KOPT-K1 (cell line): ENCODE results near the gene PRKG1.

Source experiments
- H3K27ac ChIP-seq: fragments of 200-600 bp; sonication (generic); 2 replicates; pipeline ENCODE4 v1.5.1; 2016; ENCODE audit warnings: antibody characterized with exemption, mild to moderate bottlenecking, low read depth, low read length; ENCODE audit not compliant: poor library complexity, severe bottlenecking
- H3K36me3 ChIP-seq: fragments of 200-600 bp; sonication (generic); 2 replicates; pipeline ENCODE4 v1.5.1; 2017; ENCODE audit warnings: antibody characterized with exemption, mild to moderate bottlenecking, low read length, moderate library complexity; ENCODE audit not compliant: insufficient read depth
- H3K9me3 ChIP-seq: fragments of 200-600 bp; sonication (generic); 2 replicates; pipeline ENCODE4 v1.5.1; 2017; ENCODE audit warnings: antibody characterized with exemption, low read length, mild to moderate bottlenecking; ENCODE audit not compliant: insufficient read depth, poor library complexity, severe bottlenecking

Gene PRKG1

GRCh38 chr10:51846856-51847506 lies 772.7 kb downstream of the PRKG1 start:
- no peaks in the 10 kb centered on the region for H3K36me3 ChIP-seq
- H3K27ac ChIP-seq, result no peak overlapping the region
- no peaks in the 10 kb centered on the region for H3K9me3 ChIP-seq

- H3K9me3 ChIP-seq, result no peaks in the 10 kb centered on the region
- no peak overlapping the region for H3K27ac ChIP-seq
- no peaks in the 10 kb centered on the region for H3K36me3 ChIP-seq
Observed at GRCh38 chr10:51852297-51852696, 778.0 kb downstream of the PRKG1 start.

GRCh38 chr10:51857305-51857704 lies 783.0 kb downstream of the PRKG1 start:
- Histone ChIP-seq H3K36me3 (no peaks in the 10 kb centered on the region), H3K9me3 (no peaks in the 10 kb centered on the region), H3K27ac (no peak overlapping the region)

- no peaks in the 10 kb centered on the region for H3K36me3 ChIP-seq
- H3K9me3 ChIP-seq, result no peaks in the 10 kb centered on the region
- no peak overlapping the region for H3K27ac ChIP-seq
Observed at GRCh38 chr10:51860257-51860656, 786.0 kb downstream of the PRKG1 start.

GRCh38 chr10:51861051-51861450 lies 786.8 kb downstream of the PRKG1 start:
- Histone ChIP-seq H3K27ac (no peak overlapping the region), H3K9me3 (no peaks in the 10 kb centered on the region), H3K36me3 (no peaks in the 10 kb centered on the region)

- Histone ChIP-seq H3K36me3 (no peaks in the 10 kb centered on the region), H3K27ac (no peak overlapping the region), H3K9me3 (no peaks in the 10 kb centered on the region)
Observed at GRCh38 chr10:51861731-51862130, 787.4 kb downstream of the PRKG1 start.

- Histone ChIP-seq H3K9me3 (no peaks in the 10 kb centered on the region), H3K36me3 (no peaks in the 10 kb centered on the region), H3K27ac (no peak overlapping the region)
Observed at GRCh38 chr10:51862149-51862548, 787.9 kb downstream of the PRKG1 start.

GRCh38 chr10:51867956-51868355 lies 793.7 kb downstream of the PRKG1 start:
- H3K9me3 ChIP-seq, result no peaks in the 10 kb centered on the region
- no peaks in the 10 kb centered on the region for H3K36me3 ChIP-seq
- no peak overlapping the region for H3K27ac ChIP-seq

GRCh38 chr10:51874131-51874530 lies 799.8 kb downstream of the PRKG1 start:
- Histone ChIP-seq H3K9me3 (no peaks in the 10 kb centered on the region), H3K36me3 (no peaks in the 10 kb centered on the region), H3K27ac (no peak overlapping the region)

GRCh38 chr10:51875610-51876009 lies 801.3 kb downstream of the PRKG1 start:
- Histone ChIP-seq H3K9me3 (no peaks in the 10 kb centered on the region), H3K27ac (no peak overlapping the region)

GRCh38 chr10:51876503-51876902 lies 802.2 kb downstream of the PRKG1 start:
- Histone ChIP-seq H3K27ac (no peak overlapping the region), H3K36me3 (no peaks in the 10 kb centered on the region), H3K9me3 (no peaks in the 10 kb centered on the region)

More at GRCh38 chr10:51875610-51876009, 801.3 kb downstream of the PRKG1 start:
- no peaks in the 10 kb centered on the region for H3K36me3 ChIP-seq

GRCh38 chr10:51876979-51877378 lies 802.7 kb downstream of the PRKG1 start:
- Histone ChIP-seq H3K9me3 (no peaks in the 10 kb centered on the region), H3K27ac (no peak overlapping the region), H3K36me3 (no peaks in the 10 kb centered on the region)

- Histone ChIP-seq H3K36me3 (no peaks in the 10 kb centered on the region), H3K27ac (no peak overlapping the region), H3K9me3 (no peaks in the 10 kb centered on the region)
Observed at GRCh38 chr10:51877636-51878035, 803.3 kb downstream of the PRKG1 start.

GRCh38 chr10:51878695-51879094 lies 804.4 kb downstream of the PRKG1 start:
- H3K36me3 ChIP-seq, result no peaks in the 10 kb centered on the region
- H3K9me3 ChIP-seq, result no peaks in the 10 kb centered on the region
- no peak overlapping the region for H3K27ac ChIP-seq

- Histone ChIP-seq H3K27ac (no peak overlapping the region), H3K36me3 (no peaks in the 10 kb centered on the region), H3K9me3 (no peaks in the 10 kb centered on the region)
Observed at GRCh38 chr10:51879238-51879637, 805.0 kb downstream of the PRKG1 start.

- Histone ChIP-seq H3K9me3 (no peaks in the 10 kb centered on the region), H3K36me3 (no peaks in the 10 kb centered on the region), H3K27ac (no peak overlapping the region)
Observed at GRCh38 chr10:51881213-51881612, 806.9 kb downstream of the PRKG1 start.
